Activated naive CD4-positive, alpha-beta T cell (primary cell): ENCODE results near the gene LPAR1.

Experiments used
- DNase-seq, 4 experiments: peaks; one replicate each; lab custom pipeline; 2025; lab: John Stamatoyannopoulos, UW

Gene LPAR1

GRCh38 chr9:110918316-110919049 lies 119.8 kb downstream of the LPAR1 start:
- DNase-seq, result no peak

GRCh38 chr9:110916403-110916802 lies 121.9 kb downstream of the LPAR1 start:
- no peak for DNase-seq

GRCh38 chr9:110912419-110913291 lies 125.6 kb downstream of the LPAR1 start:
- DNase-seq, result no peak

GRCh38 chr9:110911659-110912418 lies 126.4 kb downstream of the LPAR1 start:
- DNase-seq, result no peak

- no peak for DNase-seq
These were observed 129.4 kb downstream of the LPAR1 start for GRCh38 chr9:110908894-110909293.

GRCh38 chr9:110900917-110901316 lies 137.4 kb downstream of the LPAR1 start:
- DNase-seq, result no peak

- DNase-seq, result no peak
These were observed 137.8 kb downstream of the LPAR1 start for GRCh38 chr9:110900456-110900855.

- no peak for DNase-seq
These were observed 139.4 kb downstream of the LPAR1 start for GRCh38 chr9:110898866-110899265.

- no peak for DNase-seq
These were observed 139.9 kb downstream of the LPAR1 start for GRCh38 chr9:110898358-110898757.

- DNase-seq, result no peak
These were observed 140.3 kb downstream of the LPAR1 start for GRCh38 chr9:110897943-110898342.

- no peak for DNase-seq
These were observed 142.9 kb downstream of the LPAR1 start for GRCh38 chr9:110895147-110895905.

GRCh38 chr9:110894731-110895130 lies 143.5 kb downstream of the LPAR1 start:
- no peak for DNase-seq

- no peak for DNase-seq
These were observed 145.6 kb downstream of the LPAR1 start for GRCh38 chr9:110892689-110893088.

- no peak for DNase-seq
These were observed 146.5 kb downstream of the LPAR1 start for GRCh38 chr9:110891760-110892159.

GRCh38 chr9:110890416-110890815 lies 147.9 kb downstream of the LPAR1 start:
- no peak for DNase-seq

GRCh38 chr9:110887276-110887675 lies 151.0 kb downstream of the LPAR1 start:
- DNase-seq, result no peak

GRCh38 chr9:110886832-110887231 lies 151.4 kb downstream of the LPAR1 start:
- no peak for DNase-seq

GRCh38 chr9:110880189-110880588 lies 158.1 kb downstream of the LPAR1 start:
- DNase-seq, result no peak

- no peak for DNase-seq
These were observed 160.9 kb downstream of the LPAR1 start for GRCh38 chr9:110877374-110877773.

GRCh38 chr9:110876929-110877328 lies 161.3 kb downstream of the LPAR1 start:
- DNase-seq, result no peak

- DNase-seq, result no peak
These were observed 163.2 kb downstream of the LPAR1 start for GRCh38 chr9:110874963-110875674.
